Body of pancreas (tissue), 4 donors: ENCODE measurements around the gene PNPLA6. TPM values are rescaled to one million over a fixed set of nuclear protein-coding genes. Genes with fewer than 3 reads are reported as not detected.
A peak's percentile ranks its signal among the peaks of the same experiment; 100 is the strongest.
"Not testable (repeated sequence)": the region's sequence is repeated elsewhere in the genome, so short reads cannot be mapped to it uniquely, and the experiment has no call there.

Experiments used
- ATAC-seq: fragments of 150-250 bp; one replicate; pipeline ENCODE4 v1.9.1; 2016
- DNase-seq, 4 donors: peaks; one replicate each; pipeline ENCODE4 v3.0.0-alpha.2; 2019
- H3K27ac ChIP-seq, 4 donors: fragments of 200-600 bp; sonication (generic); 1 replicate in 3 of 4; 2 replicates in 1 of 4; pipeline versions ENCODE4 v1.5.1 to v1.6.1; 2016 to 2019; ENCODE audit warnings: mild to moderate bottlenecking in 1 of 4, mixed read lengths in 1 of 4, moderate library complexity in 1 of 4
- H3K27me3 ChIP-seq, 2 donors: fragments of 200-600 bp; sonication (generic); one replicate each; pipeline ENCODE4 v1.6.0; 2016; ENCODE audit warnings: mild to moderate bottlenecking in 1 of 2
- H3K36me3 ChIP-seq, 2 donors: fragments of 200-600 bp; sonication (generic); replicated peaks in 1 of 2; 2 replicates each; pipeline ENCODE4 v1.5.1; 2016; ENCODE audit warnings: low read depth in 2 of 2; ENCODE audit not compliant: insufficient read depth in 1 of 2
- H3K4me1 ChIP-seq: fragments of 200-600 bp; sonication (generic); one replicate; pipeline ENCODE4 v1.6.0; 2016
- H3K4me3 ChIP-seq, 2 donors: fragments of 200-600 bp; sonication (generic); 1 replicate in 1 of 2; 2 replicates in 1 of 2; pipeline ENCODE4 v1.5.1; 2016 to 2019
- H3K9me3 ChIP-seq, 3 donors: fragments of 200-600 bp; sonication (generic); 1 replicate in 2 of 3; 2 replicates in 1 of 3; pipeline ENCODE4 v1.5.1; 2016
- CTCF ChIP-seq, 7 experiments: fragments of 450-650 bp in 4 of 7; fragments of 200-600 bp in 3 of 7; sonication (generic) in 3 of 7; IDR thresholded peaks; one replicate each; pipeline ENCODE4 v1.5.1; 2016 to 2019; ENCODE audit warnings: antibody characterized with exemption in 7 of 7
- POLR2A ChIP-seq, 3 donors: fragments of 450-650 bp; IDR thresholded peaks; one replicate each; pipeline ENCODE4 v1.6.1; 2016; ENCODE audit warnings: antibody characterized with exemption in 3 of 3, mild to moderate bottlenecking in 2 of 3
- WGBS, 2 donors: methylation state at CpG; one replicate each; pipeline ENCODE4 v1.1.5; 2017; 5-methylcytosine and 5-hydroxymethylcytosine counted together
- intact Hi-C: fragments of 100-400 bp; cut with DNase I; formaldehyde crosslinking; loops from one replicate; pipeline ENCODE4 v1.15.1; 2023
- total RNA-seq, 2 donors: library from RNA; depleted of rRNA; stranded (reverse); fragments of >200 nt; gene quantifications; one replicate each; pipeline ENCODE4 v1.1.0, GENCODE V29; 2016

The PNPLA6 gene
- total RNA-seq, 2 donors from 2014 or later, result 43.8 to 52.1 TPM

DNA sequence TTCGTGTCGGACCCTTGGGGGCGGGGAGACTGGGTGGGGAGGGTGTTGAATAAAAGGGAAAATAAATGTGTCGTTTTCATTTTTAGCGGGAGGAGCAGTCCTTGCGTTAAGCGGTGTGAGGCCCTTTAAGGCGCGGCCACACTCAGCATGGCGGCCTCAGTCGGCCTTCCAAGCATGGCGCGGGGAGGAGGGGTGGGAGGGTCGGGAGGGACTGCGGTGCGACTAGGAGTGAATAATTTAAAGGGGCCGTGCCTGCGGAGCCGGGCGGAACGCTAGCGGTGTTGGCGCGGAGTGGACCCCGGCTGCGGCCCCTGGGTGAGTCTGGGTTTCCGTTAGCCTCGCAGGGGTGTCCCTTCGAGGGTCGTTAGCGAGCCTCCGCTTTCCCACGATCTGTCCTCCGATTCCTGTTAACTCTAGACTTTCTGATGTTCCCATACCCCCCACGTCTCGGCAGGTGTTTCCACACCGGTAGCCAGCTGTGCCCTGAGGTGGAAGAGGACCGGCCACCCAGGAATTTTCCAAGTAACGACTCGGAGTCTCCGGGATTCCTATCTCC lies 1.5 kb upstream of the PNPLA6 start:
- TF ChIP-seq CTCF (IDR thresholded peaks at IDR 0.05) (no peak), POLR2A (IDR thresholded peaks at IDR 0.05) (peak; percentile 39 to 70 (median 62))
- WGBS, 2 donors, result 0% methylated on average over 22 to 40 of the region's 41 CpGs
- Histone ChIP-seq H3K4me3 (peak overlapping the region; percentile 55 to 78), H3K27me3 (no peaks in the 10 kb centered on the region), H3K27ac (peak overlapping the region; percentile 84 to 93 (median 88)), H3K9me3 (no peaks in the 10 kb centered on the region), H3K4me1 (peaks cover 19% of the 10 kb centered on the region), H3K36me3 (peaks cover 0 to 2% of the 10 kb centered on the region in 2 donors)
- ATAC-seq (peak; percentile 86), DNase-seq (peak; percentile 90 to 91 (median 90))
- intact Hi-C loops, result no loop called here

DNA sequence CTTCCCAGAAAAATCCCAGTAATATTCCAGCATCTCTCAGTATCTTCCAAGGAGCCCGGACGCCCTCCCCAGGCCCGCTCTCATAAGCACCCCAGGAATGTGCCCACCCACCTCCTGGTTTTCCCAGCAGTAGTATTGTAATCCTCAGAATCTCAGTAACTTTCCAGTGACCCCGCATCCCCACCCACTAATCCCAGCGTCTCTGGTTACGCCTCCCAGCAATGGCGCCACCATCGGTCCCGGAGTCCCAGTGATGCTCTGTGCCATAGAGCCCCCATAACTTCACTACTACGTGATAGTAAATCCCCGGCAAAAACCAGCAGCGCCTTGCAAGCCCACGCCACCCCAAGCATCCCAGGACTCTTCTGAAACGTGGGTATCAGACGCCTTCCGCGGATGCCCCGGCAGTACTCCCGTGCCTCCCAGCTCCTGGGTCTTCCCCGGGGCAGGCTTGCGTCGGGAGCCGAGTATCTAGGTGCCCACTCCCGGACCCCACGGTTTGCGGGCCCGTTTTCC lies 928 bp upstream of the PNPLA6 start:
- no peak for TF ChIP-seq CTCF (IDR thresholded peaks at IDR 0.05)
- TF ChIP-seq POLR2A (IDR thresholded peaks at IDR 0.05), result no peak
- WGBS, 2 donors, result 0% methylated on average over 19 to 27 of the region's 27 CpGs
- Histone ChIP-seq H3K4me1 (peaks cover 19% of the 10 kb centered on the region), H3K4me3 (peak overlapping the region; percentile 55 to 78), H3K9me3 (no peaks in the 10 kb centered on the region), H3K27me3 (no peaks in the 10 kb centered on the region), H3K36me3 (peaks cover 0 to 2% of the 10 kb centered on the region in 2 donors), H3K27ac (peak overlapping the region; percentile 84 to 93 (median 88))
- ATAC-seq (peak; percentile 16), DNase-seq (peak; percentile 45 to 64 (median 58))
- intact Hi-C loops, result no loop called here

- intact Hi-C loops, result no loop called here
- Histone ChIP-seq H3K27ac (peak overlapping the region; percentile 84 to 93 (median 88)), H3K4me1 (peaks cover 19% of the 10 kb centered on the region), H3K4me3 (peak overlapping the region; percentile 55 to 78), H3K27me3 (no peaks in the 10 kb centered on the region), H3K9me3 (no peaks in the 10 kb centered on the region), H3K36me3 (peaks cover 0 to 10% of the 10 kb centered on the region in 2 donors)
- no peak for ATAC-seq
- TF ChIP-seq POLR2A (IDR thresholded peaks at IDR 0.05) (no peak), CTCF (IDR thresholded peaks at IDR 0.05) (no peak)
- WGBS, 2 donors, result 18 to 48% methylated on average over 13 to 30 of the region's 30 CpGs
- DNase-seq, result no peak
Measured at GRCh38 chr19:7535998-7536695, 630 bp downstream of the PNPLA6 start.

DNA sequence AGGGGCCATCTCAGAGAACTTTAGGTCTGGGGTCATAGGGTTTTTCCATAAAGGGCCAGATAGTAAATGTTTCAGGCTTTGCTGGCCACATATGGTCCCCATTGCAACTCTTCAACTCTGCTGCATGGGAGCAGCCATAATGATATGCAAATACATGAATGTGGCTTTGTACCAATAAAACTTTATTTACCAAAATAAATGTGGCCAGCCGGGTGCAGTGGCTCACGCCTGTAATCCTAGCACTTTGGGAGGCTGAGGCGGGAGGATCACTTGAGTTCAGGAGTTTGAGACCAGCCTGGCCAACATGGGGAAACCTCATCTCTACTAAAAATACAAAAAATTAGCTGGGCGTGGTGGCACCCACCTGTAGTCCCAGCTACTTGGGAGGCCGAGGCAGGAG lies 3.5 kb downstream of the PNPLA6 start:
- H3K4me3 ChIP-seq, H3K27ac ChIP-seq, intact Hi-C loops, H3K9me3 ChIP-seq, DNase-seq, ATAC-seq, H3K27me3 ChIP-seq: not testable (repeated sequence)
- Histone ChIP-seq H3K36me3 (peaks cover 7 to 12% of the 10 kb centered on the region in 2 donors), H3K4me1 (peaks cover 11% of the 10 kb centered on the region)
- 96 to 98% methylated on average over 5 of the region's 5 CpGs for WGBS, 2 donors

DNA sequence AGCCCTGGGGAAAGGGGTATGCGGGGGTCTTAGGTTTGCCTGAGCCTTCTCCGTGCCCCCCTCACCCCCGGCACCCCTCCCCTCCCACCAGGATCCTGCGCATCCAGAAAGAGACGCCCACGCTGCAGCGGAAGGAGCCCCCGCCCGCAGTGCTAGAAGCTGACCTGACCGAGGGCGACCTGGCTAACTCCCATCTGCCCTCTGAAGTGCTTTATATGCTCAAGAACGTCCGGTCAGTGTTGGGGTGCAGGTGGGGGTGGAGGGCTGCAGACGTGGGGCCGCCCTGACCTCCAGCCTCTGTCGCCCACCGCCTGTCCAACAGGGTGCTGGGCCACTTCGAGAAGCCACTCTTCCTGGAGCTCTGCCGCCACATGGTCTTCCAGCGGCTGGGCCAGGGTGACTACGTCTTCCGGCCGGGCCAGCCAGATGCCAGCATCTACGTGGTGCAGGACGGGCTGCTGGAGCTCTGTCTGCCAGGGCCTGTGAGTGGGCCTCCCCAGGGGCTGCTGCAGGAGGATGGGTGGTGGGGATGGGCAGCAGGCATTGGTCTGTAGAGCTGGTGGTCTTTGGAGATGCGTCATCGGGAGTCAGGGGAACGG lies 4.4 kb downstream of the PNPLA6 start:
- Histone ChIP-seq H3K9me3 (no peaks in the 10 kb centered on the region), H3K27me3 (no peaks in the 10 kb centered on the region), H3K27ac (no peak overlapping the region), H3K36me3 (peaks cover 7 to 12% of the 10 kb centered on the region in 2 donors), H3K4me3 (no peak overlapping the region), H3K4me1 (peaks cover 8% of the 10 kb centered on the region)
- DNase-seq (no peak), ATAC-seq (no peak)
- WGBS, 2 donors, result 91 to 93% methylated on average over 10 to 27 of the region's 28 CpGs
- TF ChIP-seq CTCF (IDR thresholded peaks at IDR 0.05) (no peak), POLR2A (IDR thresholded peaks at IDR 0.05) (no peak)
- intact Hi-C loops, result no loop called here
